AG10803 (cell line): Measurements from ENCODE around the gene PCLAF.
A peak's percentile ranks its signal among the peaks of the same experiment; 100 is the strongest.
"Not testable (repeated sequence)": the region's sequence is repeated elsewhere in the genome, so short reads cannot be mapped to it uniquely, and the experiment has no call there.

Experiments used
- DNase-seq: peaks from one replicate; pipeline ENCODE4 v3.0.0; 2010; ENCODE audit warnings: low read depth
- H3K4me3 ChIP-seq: 2 replicates; pipeline ENCODE4 v1.5.1; 2011; ENCODE audit warnings: mild to moderate bottlenecking, low read length, control low read depth
- TF ChIP-seq, protein P1 (sequence below): conservative IDR thresholded peaks from 2 replicates; pipeline ENCODE4 v1.5.1; 2011; ENCODE audit warnings: mild to moderate bottlenecking, low read length, control low read depth, inconsistent platforms

The PCLAF gene

GRCh38 chr15:64348455-64348854, 32.8 kb downstream of the PCLAF start:
- DNase-seq, result peak; percentile 39
- TF ChIP-seq, protein P1, sequence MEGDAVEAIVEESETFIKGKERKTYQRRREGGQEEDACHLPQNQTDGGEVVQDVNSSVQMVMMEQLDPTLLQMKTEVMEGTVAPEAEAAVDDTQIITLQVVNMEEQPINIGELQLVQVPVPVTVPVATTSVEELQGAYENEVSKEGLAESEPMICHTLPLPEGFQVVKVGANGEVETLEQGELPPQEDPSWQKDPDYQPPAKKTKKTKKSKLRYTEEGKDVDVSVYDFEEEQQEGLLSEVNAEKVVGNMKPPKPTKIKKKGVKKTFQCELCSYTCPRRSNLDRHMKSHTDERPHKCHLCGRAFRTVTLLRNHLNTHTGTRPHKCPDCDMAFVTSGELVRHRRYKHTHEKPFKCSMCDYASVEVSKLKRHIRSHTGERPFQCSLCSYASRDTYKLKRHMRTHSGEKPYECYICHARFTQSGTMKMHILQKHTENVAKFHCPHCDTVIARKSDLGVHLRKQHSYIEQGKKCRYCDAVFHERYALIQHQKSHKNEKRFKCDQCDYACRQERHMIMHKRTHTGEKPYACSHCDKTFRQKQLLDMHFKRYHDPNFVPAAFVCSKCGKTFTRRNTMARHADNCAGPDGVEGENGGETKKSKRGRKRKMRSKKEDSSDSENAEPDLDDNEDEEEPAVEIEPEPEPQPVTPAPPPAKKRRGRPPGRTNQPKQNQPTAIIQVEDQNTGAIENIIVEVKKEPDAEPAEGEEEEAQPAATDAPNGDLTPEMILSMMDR, result no peak
- H3K4me3 ChIP-seq, result no peak overlapping the region

DNA sequence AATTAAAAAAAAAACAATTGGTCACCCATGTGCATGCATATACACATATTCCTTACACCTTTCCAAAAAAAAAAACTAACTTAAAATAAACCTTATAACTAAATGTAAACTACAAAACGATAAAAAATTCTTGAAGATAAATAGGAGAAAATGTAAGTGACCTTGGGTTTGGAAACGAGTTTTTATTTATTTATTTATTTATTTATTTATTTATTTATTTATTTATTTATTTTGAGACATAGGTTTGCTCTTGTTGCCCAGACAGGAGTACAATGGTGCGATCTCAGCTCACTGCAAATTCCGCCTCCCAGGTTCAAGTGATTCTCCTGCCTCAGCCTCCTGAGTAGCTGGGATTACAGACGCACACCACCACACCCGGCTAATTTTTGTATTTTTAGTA, 35.0 kb downstream of the PCLAF start:
- H3K4me3 ChIP-seq, DNase-seq: not testable (repeated sequence)

DNA sequence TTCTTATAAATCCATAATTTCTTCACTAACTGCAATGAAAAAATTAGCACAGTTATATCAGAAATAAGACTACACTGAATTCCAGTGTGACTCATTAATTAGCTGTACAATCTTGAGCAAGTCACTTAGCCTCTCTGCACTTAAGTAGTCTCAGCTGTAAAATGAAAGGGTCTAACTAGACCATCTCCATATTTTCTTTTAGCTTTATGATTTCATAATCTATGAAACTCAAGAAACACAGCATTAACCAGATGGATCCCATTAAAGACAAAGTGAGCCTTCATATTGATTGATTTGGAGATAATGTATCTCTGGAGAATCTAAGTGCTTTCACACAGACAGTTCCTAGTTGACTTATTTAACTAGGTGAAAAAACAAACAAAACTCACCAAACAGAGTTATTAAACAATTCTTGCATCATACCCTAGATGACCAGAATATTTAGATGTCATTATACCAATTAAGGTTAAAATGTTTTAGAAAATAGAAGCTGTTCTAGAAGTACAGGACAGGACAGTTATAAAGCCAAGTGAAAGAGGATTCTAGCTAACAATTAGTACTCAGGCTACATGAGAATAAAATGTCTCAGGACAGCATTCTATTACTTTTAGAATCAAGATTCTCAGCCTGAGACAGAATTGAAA, 36.5 kb downstream of the PCLAF start:
- DNase-seq, result peak; percentile 66
- TF ChIP-seq, protein P1, result no peak
- no peak overlapping the region for H3K4me3 ChIP-seq

GRCh38 chr15:64343841-64344240, 37.4 kb downstream of the PCLAF start:
- DNase-seq, result peak; percentile 43
- no peak overlapping the region for H3K4me3 ChIP-seq
- TF ChIP-seq, protein P1, result no peak

DNA sequence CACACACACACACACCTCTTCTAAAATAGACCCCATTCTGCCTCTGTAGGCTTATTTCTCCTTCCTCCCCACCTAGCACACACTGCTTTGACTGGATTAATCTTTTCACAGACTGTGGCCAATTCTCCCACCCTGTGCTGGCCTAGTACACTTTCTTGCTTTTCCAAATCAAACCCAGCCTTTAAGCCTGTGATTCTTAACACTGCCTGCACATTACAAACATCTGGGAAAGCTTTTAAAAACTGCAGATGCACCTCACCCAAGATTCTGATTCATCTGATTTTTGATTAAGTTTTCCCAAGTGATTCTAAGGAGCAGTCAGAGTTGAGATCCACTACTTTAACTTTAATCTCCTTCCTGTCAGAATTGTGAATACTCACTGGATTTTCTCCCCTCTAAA, 38.0 kb downstream of the PCLAF start:
- peak; percentile 65 for DNase-seq
- TF ChIP-seq, protein P1, result no peak
- H3K4me3 ChIP-seq, result no peak overlapping the region

- no peak overlapping the region for H3K4me3 ChIP-seq
- TF ChIP-seq, protein P1, result no peak
- DNase-seq, result no peak
These were observed 39.3 kb downstream of the PCLAF start for GRCh38 chr15:64341961-64342360.

DNA sequence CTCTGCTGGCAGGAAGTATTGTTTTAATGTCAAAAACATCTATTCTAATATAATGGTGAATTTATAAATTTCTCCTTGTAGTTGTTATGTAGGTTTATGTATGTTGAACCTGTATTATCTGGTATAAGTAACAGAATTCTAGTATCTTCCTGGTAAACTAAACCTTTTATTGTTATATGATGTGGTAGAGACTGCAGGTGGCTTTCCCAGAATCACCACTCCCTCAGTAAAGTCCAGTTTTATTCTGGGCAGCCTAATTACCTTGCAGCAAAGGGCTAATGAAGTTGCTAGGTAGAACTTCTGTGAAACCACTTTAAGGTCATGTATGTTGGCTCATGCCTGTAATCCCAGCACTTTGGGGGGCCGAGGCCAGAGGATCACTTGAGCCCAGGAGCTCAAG, 40.9 kb downstream of the PCLAF start:
- TF ChIP-seq, protein P1, result no peak
- no peak overlapping the region for H3K4me3 ChIP-seq
- DNase-seq, result no peak
